Activated CD4-positive, CD25-positive, alpha-beta regulatory T cell treated with anti-CD3 and anti-CD28 coated beads, Interleukin-2, amount 50 U/mL, for 24 hours (primary cell): ENCODE results near the gene LIF.

Source experiments
- ATAC-seq, 2 donors: fragments of 150-1000 bp; cut with Tn5 transposase; one replicate each; pipeline ENCODE4 v1.10.0; 2021; ENCODE audit warnings: mild to moderate bottlenecking in 1 of 2, moderate library complexity in 1 of 2

Gene LIF

GRCh38 chr22:30284172-30284571, 37.6 kb upstream of the LIF start:
- ATAC-seq, result no peak

GRCh38 chr22:30283342-30283741, 36.8 kb upstream of the LIF start:
- ATAC-seq, result no peak

GRCh38 chr22:30282616-30283046, 36.1 kb upstream of the LIF start:
- ATAC-seq, result no peak

- no peak for ATAC-seq
These were observed 33.9 kb upstream of the LIF start for GRCh38 chr22:30280505-30280904.

GRCh38 chr22:30279932-30280331, 33.4 kb upstream of the LIF start:
- ATAC-seq, result no peak

GRCh38 chr22:30279046-30279788, 32.7 kb upstream of the LIF start:
- no peak for ATAC-seq

GRCh38 chr22:30277547-30278344, 31.2 kb upstream of the LIF start:
- ATAC-seq, result no peak

- peak in 1 of 2 donors; percentile 35 for ATAC-seq
These were observed 29.5 kb upstream of the LIF start for GRCh38 chr22:30276039-30276438.

- ATAC-seq, result peak; percentile 65 to 71
These were observed 29.1 kb upstream of the LIF start for GRCh38 chr22:30275625-30276024.

- ATAC-seq, result no peak
These were observed 27.9 kb upstream of the LIF start for GRCh38 chr22:30274437-30274812.

GRCh38 chr22:30273711-30274436, 27.3 kb upstream of the LIF start:
- ATAC-seq, result no peak

GRCh38 chr22:30272781-30273601, 26.4 kb upstream of the LIF start:
- ATAC-seq, result no peak

GRCh38 chr22:30270832-30271231, 24.3 kb upstream of the LIF start:
- ATAC-seq, result no peak

GRCh38 chr22:30268331-30268730, 21.8 kb upstream of the LIF start:
- no peak for ATAC-seq

GRCh38 chr22:30267382-30268302, 21.1 kb upstream of the LIF start:
- no peak for ATAC-seq

- peak; percentile 37 to 39 for ATAC-seq
These were observed 20.2 kb upstream of the LIF start, which contains the start of gene OSM for GRCh38 chr22:30266445-30267381. Gene OSM, minus strand, starts transcription at chr22:30266851. Its CDS starts 52 bp downstream, at chr22:30266799.

- ATAC-seq, result peak; percentile 79 to 81
These were observed 19.4 kb upstream of the LIF start for GRCh38 chr22:30265823-30266444.

- no peak for ATAC-seq
These were observed 18.7 kb upstream of the LIF start for GRCh38 chr22:30265131-30265720.

- no peak for ATAC-seq
These were observed 17.3 kb upstream of the LIF start for GRCh38 chr22:30263883-30264282.
